Tongue (tissue), 2 donors: Measurements from ENCODE around the gene TANGO2. TPM values are rescaled to one million over a fixed set of nuclear protein-coding genes. Genes with fewer than 3 reads are reported as not detected.

Source experiments
- DNase-seq: peaks from one replicate; pipeline ENCODE4 v3.0.0-alpha.2; 2015
- total RNA-seq: library from RNA; depleted of rRNA; stranded (reverse); fragments of >200 nt; gene quantifications from one replicate; pipeline ENCODE4 v1.2.3, GENCODE V29; 2014

Gene TANGO2
- total RNA-seq, 1 donor from 2014 or later, result 25.2 TPM

GRCh38 chr22:20087319-20088262 is 66.7 kb downstream of the TANGO2 start:
- no peak for DNase-seq

- no peak for DNase-seq
Measured at GRCh38 chr22:20088263-20088648, 67.3 kb downstream of the TANGO2 start.

GRCh38 chr22:20089226-20089976 is 68.5 kb downstream of the TANGO2 start:
- no peak for DNase-seq

GRCh38 chr22:20089977-20090729 is 69.2 kb downstream of the TANGO2 start:
- DNase-seq, result no peak

- no peak for DNase-seq
Measured at GRCh38 chr22:20090730-20091240, 69.9 kb downstream of the TANGO2 start.

- DNase-seq, result no peak
Measured at GRCh38 chr22:20091690-20092476, 71.0 kb downstream of the TANGO2 start.

GRCh38 chr22:20092477-20092854 is 71.6 kb downstream of the TANGO2 start:
- no peak for DNase-seq

GRCh38 chr22:20093418-20094196 is 72.7 kb downstream of the TANGO2 start:
- DNase-seq, result no peak

GRCh38 chr22:20094197-20094807 is 73.4 kb downstream of the TANGO2 start:
- no peak for DNase-seq

- DNase-seq, result no peak
Measured at GRCh38 chr22:20095521-20095920, 74.6 kb downstream of the TANGO2 start.

GRCh38 chr22:20096574-20097420 is 75.9 kb downstream of the TANGO2 start:
- no peak for DNase-seq

GRCh38 chr22:20099099-20099711 is 78.3 kb downstream of the TANGO2 start:
- DNase-seq, result no peak

GRCh38 chr22:20101638-20102037 is 80.7 kb downstream of the TANGO2 start:
- DNase-seq, result no peak

- no peak for DNase-seq
Measured at GRCh38 chr22:20102203-20102780, 81.4 kb downstream of the TANGO2 start.

- no peak for DNase-seq
Measured at GRCh38 chr22:20105456-20106204, 84.7 kb downstream of the TANGO2 start.

- no peak for DNase-seq
Measured at GRCh38 chr22:20106205-20106848, 85.4 kb downstream of the TANGO2 start.

GRCh38 chr22:20106849-20107237 is 85.9 kb downstream of the TANGO2 start:
- no peak for DNase-seq
